K562 (cell line): ENCODE results near the gene ATF6B. TPM values are rescaled to one million over a fixed set of nuclear protein-coding genes. Genes with fewer than 3 reads are reported as not detected.

Experiments used
- CTCFL ChIP-seq: IDR thresholded peaks from 2 replicates; pipeline ENCODE4 v1.6.1; 2011; ENCODE audit warnings: borderline replicate concordance, low read depth, mild to moderate bottlenecking, moderate library complexity, low read length; ENCODE audit not compliant: insufficient read depth, poor library complexity, severe bottlenecking
- E2F8 ChIP-seq: fragments of 450-650 bp; IDR thresholded peaks from 2 replicates; pipeline ENCODE4 v1.7.1; 2018; ENCODE audit warnings: mild to moderate bottlenecking, low read depth; ENCODE audit not compliant: partially characterized antibody
- GMEB1 ChIP-seq: fragments of 250-450 bp; sonication (Bioruptor Pico); IDR thresholded peaks from 2 replicates; pipeline ENCODE4 v1.4.0; 2020; ENCODE audit warnings: mild to moderate bottlenecking
- ILK ChIP-seq: fragments of 450-650 bp; IDR thresholded peaks from 2 replicates; pipeline ENCODE4 v1.6.1; 2016; ENCODE audit warnings: missing genetic modification characterization, low read depth, mild to moderate bottlenecking, missing compliant biosample characterization, moderate library complexity, borderline replicate concordance
- NR2C1 ChIP-seq, 2 experiments: fragments of 450-650 bp; IDR thresholded peaks; 2 replicates each; pipeline ENCODE4 v1.6.1; 2017; ENCODE audit warnings: mild to moderate bottlenecking in 2 of 2, antibody characterized with exemption in 1 of 2, inconsistent platforms in 1 of 2, missing compliant biosample characterization in 1 of 2, missing genetic modification characterization in 1 of 2
- PCBP1 ChIP-seq: fragments of 200-400 bp; formaldehyde crosslinking; IDR thresholded peaks from 2 replicates; pipeline ENCODE4 v1.6.1; 2018; ENCODE audit warnings: mild to moderate bottlenecking, low read depth, low read length; ENCODE audit not compliant: poor library complexity, severe bottlenecking
- PTTG1 ChIP-seq: fragments of 450-650 bp; IDR thresholded peaks from 2 replicates; pipeline ENCODE4 v1.6.1; 2016; ENCODE audit warnings: low read depth, mild to moderate bottlenecking, missing genetic modification characterization, missing compliant biosample characterization
- SNIP1 ChIP-seq: fragments of 450-650 bp; IDR thresholded peaks from 2 replicates; pipeline ENCODE4 v1.7.1; 2017; ENCODE audit warnings: low read depth, mild to moderate bottlenecking
- SRSF3 ChIP-seq: fragments of 200-400 bp; formaldehyde crosslinking; IDR thresholded peaks from 2 replicates; pipeline ENCODE4 v1.6.1; 2016; ENCODE audit warnings: mild to moderate bottlenecking, low read length, moderate library complexity; ENCODE audit not compliant: insufficient read depth
- XRCC5 ChIP-seq: fragments of 200-400 bp; formaldehyde crosslinking; IDR thresholded peaks from 2 replicates; pipeline ENCODE4 v1.6.1; 2017; ENCODE audit warnings: low read depth, mild to moderate bottlenecking, low read length
- ZNF12 ChIP-seq: sonication (generic); formaldehyde crosslinking; IDR thresholded peaks from 2 replicates; pipeline ENCODE4 v1.4.0; 2020; ENCODE audit warnings: mild to moderate bottlenecking, missing genetic modification reagents
- ZNF280B ChIP-seq: fragments of 250-450 bp; sonication (Bioruptor Pico); IDR thresholded peaks from 2 replicates; pipeline ENCODE4 v1.5.1; 2021; ENCODE audit warnings: mild to moderate bottlenecking
- polyA plus RNA-seq, 8 experiments: library from polyadenylated mRNA; depleted of rRNA in 4 of 8; stranded (reverse) in 5 of 8; unstranded in 3 of 8; fragments of >200 nt; fragmentation: Nextera tagmentation in 2 of 8; fragmentation: Illumina TruSeq in 1 of 8; extraction: Ambion mirVana in 2 of 8; extraction: Trizol in 1 of 8; gene quantifications; 2 replicates each; pipeline versions ENCODE4 v1.2.1 to v1.2.3, GENCODE V29; 2011 to 2014; ENCODE audit warnings: inconsistent platforms in 1 of 8, missing spikeins in 1 of 8
- total RNA-seq, 7 experiments: library from RNA; depleted of rRNA in 6 of 7; stranded (reverse); fragments of >200 nt in 6 of 7; fragmentation: Illumina TruSeq in 2 of 7; extraction: Trizol in 2 of 7; gene quantifications; 2 replicates each; pipeline versions ENCODE4 v1.2.1 to v1.2.3, GENCODE V29; 2011 to 2021; ENCODE audit warnings: low replicate concordance in 1 of 7

ATF6B gene
- total and polyA plus RNA-seq, 9 of the 15 experiments (the other 6 are each of a cell fraction or from before 2014, with no cell fraction given), result 20.7 to 131 (median 31.7) TPM

DNA sequence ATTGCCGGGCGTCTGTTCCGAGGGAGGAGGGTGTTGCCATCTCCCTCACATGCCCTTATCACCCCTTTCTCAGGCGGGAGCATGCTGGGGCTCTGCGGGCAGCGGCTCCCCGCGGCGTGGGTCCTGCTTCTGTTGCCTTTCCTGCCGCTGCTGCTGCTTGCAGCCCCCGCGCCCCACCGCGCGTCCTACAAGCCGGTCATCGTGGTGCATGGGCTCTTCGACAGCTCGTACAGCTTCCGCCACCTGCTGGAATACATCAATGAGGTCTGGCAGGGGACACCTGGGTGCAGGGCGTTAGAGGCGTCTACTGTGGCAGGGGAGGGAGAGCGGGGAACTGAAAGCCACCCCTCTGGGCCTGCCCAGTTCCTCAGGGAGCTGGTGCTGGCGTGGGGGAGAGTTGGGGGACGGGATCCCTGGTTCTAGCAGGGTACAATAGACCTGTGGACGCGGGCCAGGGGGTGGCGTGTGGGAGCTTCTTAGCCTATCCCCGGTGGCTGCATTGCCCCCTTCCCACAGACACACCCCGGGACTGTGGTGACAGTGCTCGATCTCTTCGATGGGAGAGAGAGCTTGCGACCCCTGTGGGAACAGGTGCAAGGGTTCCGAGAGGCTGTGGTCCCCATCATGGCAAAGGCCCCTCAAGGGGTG, 26.6 kb upstream of the ATF6B start (continued):
- peak; percentile 66 for TF ChIP-seq CTCFL
- no peak for TF ChIP-seq ZNF280B (CRISPR knock-in tag)
- no peak for TF ChIP-seq GMEB1
- TF ChIP-seq SNIP1, result no peak
- TF ChIP-seq ILK, result no peak
- no peak for TF ChIP-seq NR2C1 (IDR thresholded peaks at IDR 0.05)
- no peak for TF ChIP-seq NR2C1 (tag; IDR thresholded peaks at IDR 0.05)
- TF ChIP-seq ZNF12 (CRISPR knock-in tag), result no peak
- TF ChIP-seq PCBP1, result peak; percentile 53
- TF ChIP-seq SRSF3, result no peak
- TF ChIP-seq E2F8, result no peak
- TF ChIP-seq PTTG1, result no peak
- peak; percentile 78; the same call in 1 of the 2 replicates for TF ChIP-seq XRCC5
